Measurements from ENCODE around the gene EVX2.

DNA sequence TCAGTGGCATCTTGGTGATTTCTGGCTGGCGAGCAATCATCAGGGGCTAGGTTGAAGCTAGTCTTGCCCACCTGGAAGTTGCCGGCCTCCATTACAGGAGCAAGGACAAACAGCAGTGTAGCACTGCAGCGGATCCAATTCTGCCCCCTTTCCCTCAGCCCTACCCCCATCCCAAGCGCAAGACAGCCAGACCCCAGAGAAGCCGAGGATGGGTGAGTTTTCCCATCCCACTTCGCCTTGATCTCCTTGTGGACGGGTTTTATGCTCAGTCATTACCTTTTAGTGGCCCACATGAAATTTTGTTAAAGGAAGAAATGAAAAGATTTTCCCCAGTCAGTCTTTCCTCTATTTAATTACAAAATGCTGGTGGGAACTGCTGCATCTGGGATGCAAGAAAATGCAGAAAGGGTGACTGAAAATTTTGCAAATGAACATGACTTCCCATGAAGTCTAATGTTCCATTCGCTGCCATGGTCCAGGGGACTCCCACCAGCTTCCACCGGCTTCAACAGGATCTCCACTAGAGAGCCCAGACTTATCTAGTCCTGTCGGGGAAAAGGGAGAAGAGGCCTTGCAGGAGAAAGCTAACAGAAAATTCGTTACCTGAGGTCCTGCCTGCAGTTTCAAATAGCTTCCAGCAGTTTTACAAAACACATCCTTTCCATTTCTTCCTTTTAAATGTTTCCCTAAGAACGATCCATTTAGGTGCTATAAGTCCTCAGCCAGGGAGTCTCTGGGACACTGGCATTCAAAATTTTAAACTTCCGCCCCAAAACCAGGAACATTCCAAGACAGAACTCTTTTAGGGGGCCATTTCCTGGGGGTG lies 36.8 kb upstream of the EVX2 start:
- no peak for TF ChIP-seq FOXM1 (IDR thresholded peaks at IDR 0.05; ENCODE audit: borderline replicate concordance)
- no peak for TF ChIP-seq TARDBP (IDR thresholded peaks at IDR 0.05)
- no peak for TF ChIP-seq ARNT (IDR thresholded peaks at IDR 0.05)

Data from HEK293T (cell line).